Testis (tissue), 3 donors: ENCODE data around the gene CROCC. TPM values are rescaled to one million over a fixed set of nuclear protein-coding genes. Genes with fewer than 3 reads are reported as not detected.

Experiments
- DNase-seq: peaks from one replicate; pipeline ENCODE4 v3.0.0-alpha.2; 2019
- H3K27ac ChIP-seq, 2 donors: fragments of 200-600 bp; sonication (generic); one replicate each; pipeline ENCODE4 v1.5.1; 2019
- H3K27me3 ChIP-seq: fragments of 200-600 bp; sonication (generic); one replicate; pipeline ENCODE4 v1.5.1; 2019
- H3K36me3 ChIP-seq: fragments of 200-600 bp; sonication (generic); one replicate; pipeline ENCODE4 v1.5.1; 2017; ENCODE audit warnings: low read depth; ENCODE audit errors: missing control alignments
- H3K4me1 ChIP-seq: fragments of 200-600 bp; sonication (generic); one replicate; pipeline ENCODE4 v1.5.1; 2019
- H3K4me3 ChIP-seq, 2 donors: fragments of 200-600 bp; sonication (generic); one replicate each; pipeline ENCODE4 v1.5.1; 2017 to 2019
- H3K9me3 ChIP-seq: fragments of 200-600 bp; sonication (generic); one replicate; pipeline ENCODE4 v1.5.1; 2017
- CTCF ChIP-seq, 3 experiments: fragments of 450-650 bp in 2 of 3; fragments of 200-600 bp in 1 of 3; sonication (generic) in 1 of 3; IDR thresholded peaks; one replicate each; pipeline ENCODE4 v1.5.1; 2016 to 2019; ENCODE audit warnings: antibody characterized with exemption in 3 of 3, mild to moderate bottlenecking in 2 of 3, moderate library complexity in 1 of 3
- POLR2A ChIP-seq: fragments of 450-650 bp; IDR thresholded peaks from one replicate; pipeline ENCODE4 v1.6.1; 2017; ENCODE audit warnings: antibody characterized with exemption, mild to moderate bottlenecking, moderate library complexity
- WGBS, 2 donors: methylation state at CpG; one replicate each; pipeline ENCODE4 v1.1.5; 2018; 5-methylcytosine and 5-hydroxymethylcytosine counted together
- intact Hi-C: fragments of 100-400 bp; cut with DNase I; formaldehyde crosslinking; loops from one replicate; pipeline ENCODE4 v1.15.1; 2023; ENCODE audit warnings: low total_unique reads
- polyA plus RNA-seq: library from polyadenylated mRNA; stranded (reverse); fragments of 350-450 nt; fragmentation: Illumina TruSeq; extraction: RNeasy Lipid Tissue Mini Kit (QIAGEN cat#74804); gene quantifications from one replicate; pipeline ENCODE4 v1.2.3, GENCODE V29; 2014; ENCODE audit warnings: low read depth, low replicate concordance; ENCODE audit not compliant: insufficient read depth
- total RNA-seq, 2 donors: library from RNA; depleted of rRNA; stranded (reverse); fragments of >200 nt; gene quantifications; one replicate each; pipeline ENCODE4 v1.2.3, GENCODE V29; 2016

The CROCC gene
- total and polyA plus RNA-seq, 3 donors from 2014 or later = 18.8 to 49.2 (median 49.1) TPM

GRCh38 chr1:16978139-16978538, 56.4 kb downstream of the CROCC start:
- no peaks in the 10 kb centered on the region for H3K9me3 ChIP-seq
- TF ChIP-seq POLR2A (no peak), CTCF (IDR thresholded peaks at IDR 0.05) (no peak)
- intact Hi-C loops = no loop called here
- 65 to 83% methylated on average over 3 to 4 of the region's 4 CpGs for WGBS, 2 donors
- no peak for DNase-seq
- H3K36me3 ChIP-seq = no peaks in the 10 kb centered on the region
- H3K27ac ChIP-seq = peak overlapping the region; percentile 93 to 95
- no peaks in the 10 kb centered on the region for H3K27me3 ChIP-seq
- no peak overlapping the region for H3K4me3 ChIP-seq
- no peaks in the 10 kb centered on the region for H3K4me1 ChIP-seq

GRCh38 chr1:16978567-16979474, 57.1 kb downstream of the CROCC start:
- TF ChIP-seq CTCF (IDR thresholded peaks at IDR 0.05) = no peak
- TF ChIP-seq POLR2A = peak; percentile 27
- Histone ChIP-seq H3K4me3 (peak overlapping the region; percentile 68 to 71), H3K36me3 (no peaks in the 10 kb centered on the region), H3K9me3 (no peaks in the 10 kb centered on the region), H3K4me1 (no peaks in the 10 kb centered on the region), H3K27ac (peak overlapping the region; percentile 93 to 95), H3K27me3 (no peaks in the 10 kb centered on the region)
- peak; percentile 81 for DNase-seq
- WGBS, 2 donors = 50 to 58% methylated on average over 4 to 19 of the region's 20 CpGs
- intact Hi-C loops = no loop called here

- 0 to 10% methylated on average over 3 to 40 of the region's 44 CpGs for WGBS, 2 donors
- H3K27me3 ChIP-seq = no peaks in the 10 kb centered on the region
- H3K36me3 ChIP-seq = no peaks in the 10 kb centered on the region
- no peaks in the 10 kb centered on the region for H3K4me1 ChIP-seq
- intact Hi-C loops = no loop called here
- H3K27ac ChIP-seq = peak overlapping the region; percentile 93 to 95
- H3K4me3 ChIP-seq = peak overlapping the region; percentile 68 to 71
- H3K9me3 ChIP-seq = no peaks in the 10 kb centered on the region
- peak; percentile 42 for DNase-seq
- no peak for TF ChIP-seq CTCF (IDR thresholded peaks at IDR 0.05)
These were observed 58.0 kb downstream of the CROCC start for GRCh38 chr1:16979475-16980327.

- no peaks in the 10 kb centered on the region for H3K36me3 ChIP-seq
- DNase-seq = peak; percentile 33
- 16 to 17% methylated on average over 13 to 20 of the region's 53 CpGs for WGBS, 2 donors
- peak within 1 kb of the TSS; percentile 68 to 71 for H3K4me3 ChIP-seq
- no peaks in the 10 kb centered on the region for H3K9me3 ChIP-seq
- TF ChIP-seq POLR2A (no peak), CTCF (IDR thresholded peaks at IDR 0.05) (no peak)
- no peaks in the 10 kb centered on the region for H3K27me3 ChIP-seq
- H3K27ac ChIP-seq = peak within 1 kb of the TSS; percentile 93 to 95
- intact Hi-C loops = no loop called here
- H3K4me1 ChIP-seq = no peaks in the 10 kb centered on the region
These were observed 58.9 kb downstream of the CROCC start, which contains the start of gene MFAP2 for GRCh38 chr1:16980473-16981268. Gene MFAP2, minus strand, starts transcription at chr1:16980620. Its CDS starts 2,347 bp downstream, at chr1:16978273.
